AG04450 (cell line): ENCODE results near the gene FBXL19. TPM values are rescaled to one million over a fixed set of nuclear protein-coding genes. Genes with fewer than 3 reads are reported as not detected.

Experiments
- CTCF ChIA-PET: fragments of 300-600, 350-600 bp; formaldehyde crosslinking; extraction: SDS; loops from one replicate; lab custom pipeline; 2022; ENCODE audit warnings: antibody characterized with exemption, inconsistent platforms; lab: Charles Lee
- POLR2A ChIA-PET: fragments of 350-600 bp; formaldehyde crosslinking; extraction: SDS; loops from one replicate; lab custom pipeline; 2021; ENCODE audit warnings: antibody characterized with exemption, inconsistent platforms; lab: Yijun Ruan, JAX
- DNase-seq: peaks from one replicate; pipeline ENCODE4 v3.0.0-alpha.2; 2011; ENCODE audit warnings: low read depth, low spot score
- H3K27ac ChIP-seq: one replicate; pipeline ENCODE4 v1.5.1; 2012; ENCODE audit warnings: low read depth, low read length, control low read depth
- H3K27me3 ChIP-seq: one replicate; pipeline ENCODE4 v1.6.0; 2012; ENCODE audit warnings: low read length; ENCODE audit not compliant: control insufficient read depth, insufficient read depth
- H3K4me3 ChIP-seq: 2 replicates; pipeline ENCODE4 v1.5.1; 2011; ENCODE audit warnings: mild to moderate bottlenecking, low read depth, low read length, control low read depth
- H3K9me3 ChIP-seq: 2 replicates; pipeline ENCODE4 v1.5.1; 2012; ENCODE audit warnings: low read length; ENCODE audit not compliant: control insufficient read depth, insufficient read depth
- CTCF ChIP-seq: IDR thresholded peaks from 2 replicates; pipeline ENCODE4 v1.5.1; 2011; ENCODE audit warnings: low read depth, low read length, control low read depth, inconsistent platforms
- polyA plus RNA-seq: library from polyadenylated mRNA; depleted of rRNA; stranded (reverse); fragments of >200 nt; gene quantifications from 2 replicates; pipeline ENCODE4 v1.2.3, GENCODE V29; 2011

Gene FBXL19
- polyA plus RNA-seq, 1 experiment: 7.1 TPM

- CTCF ChIA-PET: interaction anchor here (1.1 to 1.2 kb wide), 3 partner anchors 9 to 69 kb away, joined by 3 to 5 read pairs (median 3); no protein-coding TSS in a partner anchor
- POLR2A ChIA-PET: no interaction called here
- H3K27me3 ChIP-seq: no peaks in the 10 kb centered on the region
- H3K27ac ChIP-seq: no peak overlapping the region
- no peaks in the 10 kb centered on the region; the same call in 1 of the 2 replicates for H3K9me3 ChIP-seq
- H3K4me3 ChIP-seq: peak overlapping the region; percentile 78
- TF ChIP-seq CTCF: no peak
- no peak for DNase-seq
These were observed 27.2 kb downstream of the FBXL19 start for GRCh38 chr16:30950516-30951065.

- H3K27ac ChIP-seq: no peak overlapping the region
- no peak for DNase-seq
- no peak for TF ChIP-seq CTCF
- H3K4me3 ChIP-seq: no peak overlapping the region
- no peaks in the 10 kb centered on the region; the same call in 1 of the 2 replicates for H3K9me3 ChIP-seq
- no peaks in the 10 kb centered on the region for H3K27me3 ChIP-seq
- POLR2A ChIA-PET: interaction anchor here (0.6 kb wide), 1 partner anchor 205 kb away, joined by 3 read pairs; no protein-coding TSS in a partner anchor
- CTCF ChIA-PET: interaction anchor here (1.1 kb wide), 1 partner anchor 70 kb away, joined by 5 read pairs; no protein-coding TSS in a partner anchor
These were observed 27.8 kb downstream of the FBXL19 start for GRCh38 chr16:30951193-30951592.

GRCh38 chr16:30951750-30952149 lies 28.4 kb downstream of the FBXL19 start:
- POLR2A ChIA-PET: interaction anchor here (0.6 kb wide), 1 partner anchor 205 kb away, joined by 3 read pairs; no protein-coding TSS in a partner anchor
- Histone ChIP-seq H3K27me3 (no peaks in the 10 kb centered on the region), H3K9me3 (no peaks in the 10 kb centered on the region; the same call in 1 of the 2 replicates), H3K4me3 (no peak overlapping the region), H3K27ac (no peak overlapping the region)
- DNase-seq: no peak
- no peak for TF ChIP-seq CTCF
- CTCF ChIA-PET: interaction anchor here (0.5 to 1.5 kb wide), 3 partner anchors 17 to 209 kb away, joined by 3 to 4 read pairs (median 3); no protein-coding TSS in a partner anchor

- Histone ChIP-seq H3K27me3 (no peaks in the 10 kb centered on the region), H3K4me3 (no peak overlapping the region), H3K9me3 (no peaks in the 10 kb centered on the region; the same call in 1 of the 2 replicates), H3K27ac (no peak overlapping the region)
- CTCF ChIA-PET: interaction anchor here (0.6 to 1.9 kb wide), 15 partner anchors 11 to 915 kb away, joined by 3 to 10 read pairs (median 5); partner anchors contain the start of genes KAT8, ZNF646 and ZNF668
- no peak for TF ChIP-seq CTCF
- POLR2A ChIA-PET: interaction anchor here (0.6 kb wide), 1 partner anchor 17 kb away, joined by 7 read pairs; no protein-coding TSS in a partner anchor
- no peak for DNase-seq
These were observed 29.7 kb downstream of the FBXL19 start for GRCh38 chr16:30953111-30953510.
